Liver (tissue), 9 donors: ENCODE measurements around the gene SEMA4D. TPM values are rescaled to one million over a fixed set of nuclear protein-coding genes. Genes with fewer than 3 reads are reported as not detected.

ENCODE experiments used
- DNase-seq: peaks from one replicate; pipeline ENCODE4 v3.0.0-alpha.2; 2017; ENCODE audit warnings: low spot score
- H3K27ac ChIP-seq, 2 donors: one replicate each; pipeline ENCODE4 v1.7.0; 2013; ENCODE audit warnings: inconsistent platforms in 2 of 2, low read length in 2 of 2, control low read depth in 1 of 2, low read depth in 1 of 2, mild to moderate bottlenecking in 1 of 2
- H3K27me3 ChIP-seq, 4 donors: one replicate each; pipeline versions ENCODE4 v1.6.1 to v1.7.0; 2013; ENCODE audit warnings: low read length in 3 of 4, inconsistent platforms in 1 of 4, mild to moderate bottlenecking in 1 of 4, moderate library complexity in 1 of 4; ENCODE audit not compliant: control insufficient read depth in 4 of 4, insufficient read depth in 4 of 4
- H3K36me3 ChIP-seq, 4 donors: one replicate each; pipeline versions ENCODE4 v1.6.1 to v1.7.0; 2013; ENCODE audit warnings: low read length in 3 of 4, mild to moderate bottlenecking in 3 of 4, low read depth in 1 of 4, moderate library complexity in 1 of 4; ENCODE audit not compliant: control insufficient read depth in 4 of 4, insufficient read depth in 3 of 4
- H3K4me1 ChIP-seq, 4 donors: one replicate each; pipeline versions ENCODE4 v1.6.1 to v1.7.0; 2013; ENCODE audit warnings: low read length in 3 of 4, mild to moderate bottlenecking in 3 of 4, moderate library complexity in 1 of 4; ENCODE audit not compliant: control insufficient read depth in 4 of 4, insufficient read depth in 4 of 4
- H3K4me3 ChIP-seq, 3 donors: one replicate each; pipeline versions ENCODE4 v1.6.1 to v1.7.0; 2013; ENCODE audit warnings: low read length in 3 of 3, control low read depth in 1 of 3, low read depth in 1 of 3, mild to moderate bottlenecking in 1 of 3
- H3K9ac ChIP-seq, 2 donors: one replicate each; pipeline ENCODE4 v1.7.0; 2013; ENCODE audit warnings: low read length in 2 of 2, mild to moderate bottlenecking in 2 of 2, moderate library complexity in 2 of 2, control low read depth in 1 of 2, low read depth in 1 of 2
- H3K9me3 ChIP-seq, 4 donors: one replicate each; pipeline versions ENCODE4 v1.6.1 to v1.7.0; 2013; ENCODE audit warnings: low read length in 3 of 4; ENCODE audit not compliant: control insufficient read depth in 4 of 4
- EGR1 ChIP-seq, 2 donors: IDR thresholded peaks; 2 replicates each; pipeline ENCODE4 v1.6.1; 2016 to 2018; ENCODE audit warnings: antibody characterized with exemption in 2 of 2, low read depth in 2 of 2
- FOXA1 ChIP-seq: IDR thresholded peaks from 2 replicates; pipeline ENCODE4 v1.6.1; 2016; ENCODE audit warnings: antibody characterized with exemption
- FOXA2 ChIP-seq: IDR thresholded peaks from 2 replicates; pipeline ENCODE4 v1.6.1; 2016; ENCODE audit warnings: antibody characterized with exemption
- GABPA ChIP-seq, 2 donors: IDR thresholded peaks in 1 of 2; conservative IDR thresholded peaks in 1 of 2; 2 replicates each; pipeline ENCODE4 v1.6.1; 2016; ENCODE audit warnings: antibody characterized with exemption in 2 of 2, mild to moderate bottlenecking in 1 of 2, moderate library complexity in 1 of 2
- HNF4G ChIP-seq: IDR thresholded peaks from 2 replicates; pipeline ENCODE4 v1.6.1; 2016; ENCODE audit warnings: antibody characterized with exemption
- JUND ChIP-seq, 2 donors: IDR thresholded peaks; 2 replicates each; pipeline ENCODE4 v1.6.1; 2016; ENCODE audit warnings: antibody characterized with exemption in 2 of 2
- RAD21 ChIP-seq, 2 donors: IDR thresholded peaks; 2 replicates each; pipeline ENCODE4 v1.6.1; 2016; ENCODE audit warnings: antibody characterized with exemption in 2 of 2, mild to moderate bottlenecking in 2 of 2
- RXRA ChIP-seq, 2 donors: IDR thresholded peaks; 2 replicates each; pipeline ENCODE4 v1.6.1; 2017 to 2018; ENCODE audit warnings: antibody characterized with exemption in 2 of 2, mild to moderate bottlenecking in 1 of 2
- SP1 ChIP-seq: IDR thresholded peaks from 2 replicates; pipeline ENCODE4 v1.6.1; 2018; ENCODE audit warnings: antibody characterized with exemption, mild to moderate bottlenecking
- YY1 ChIP-seq: IDR thresholded peaks from 2 replicates; pipeline ENCODE4 v1.6.1; 2016; ENCODE audit warnings: antibody characterized with exemption, mild to moderate bottlenecking
- WGBS: extraction: QIAGEN DNeasy Blood & Tissue Kit; methylation state at CpG from one replicate; pipeline ENCODE4 v1.1.7; 2013; 5-methylcytosine and 5-hydroxymethylcytosine counted together
- polyA plus RNA-seq, 2 donors: library from polyadenylated mRNA; stranded (reverse) in 1 of 2; unstranded in 1 of 2; fragments of 200-250 nt in 1 of 2; fragments of >200 nt in 1 of 2; fragmentation: Nextera tagmentation in 1 of 2; extraction: Ambion mirVana in 1 of 2; gene quantifications; one replicate each; pipeline versions ENCODE4 v1.2.1 to v1.2.3, GENCODE V29; 2013 to 2015
- total RNA-seq, 2 donors: library from RNA; depleted of rRNA; stranded (reverse); fragments of >200 nt; gene quantifications; one replicate each; pipeline ENCODE4 v1.2.3, GENCODE V29; 2014
- TF ChIP-seq, protein P1 (sequence below): fragments of 150-350 bp; IDR thresholded peaks from 2 replicates; pipeline ENCODE4 v1.5.1; 2017; ENCODE audit warnings: improper control_type of control experiment, low read depth, low read length; ENCODE audit not compliant: missing input control
- TF ChIP-seq, protein P2 (sequence below): IDR thresholded peaks from 2 replicates; pipeline ENCODE4 v1.6.1; 2016; ENCODE audit warnings: antibody characterized with exemption, mild to moderate bottlenecking
- TF ChIP-seq, protein P3 (sequence below): IDR thresholded peaks from 2 replicates; pipeline ENCODE4 v1.6.1; 2016; ENCODE audit warnings: antibody characterized with exemption
- TF ChIP-seq, protein P4 (sequence below): IDR thresholded peaks from 2 replicates; pipeline ENCODE4 v1.6.1; 2016; ENCODE audit warnings: antibody characterized with exemption
- TF ChIP-seq, protein P5 (sequence below): IDR thresholded peaks from 2 replicates; pipeline ENCODE4 v1.6.1; 2016; ENCODE audit warnings: antibody characterized with exemption
- donor health status: healthy.
- donor health status: healthy.
- donor health status: healthy.
- donor health status: healthy.
- donor health status: healthy.

The SEMA4D gene
- total and polyA plus RNA-seq, 4 donors = 1.4 to 12.0 (median 4.1) TPM

DNA sequence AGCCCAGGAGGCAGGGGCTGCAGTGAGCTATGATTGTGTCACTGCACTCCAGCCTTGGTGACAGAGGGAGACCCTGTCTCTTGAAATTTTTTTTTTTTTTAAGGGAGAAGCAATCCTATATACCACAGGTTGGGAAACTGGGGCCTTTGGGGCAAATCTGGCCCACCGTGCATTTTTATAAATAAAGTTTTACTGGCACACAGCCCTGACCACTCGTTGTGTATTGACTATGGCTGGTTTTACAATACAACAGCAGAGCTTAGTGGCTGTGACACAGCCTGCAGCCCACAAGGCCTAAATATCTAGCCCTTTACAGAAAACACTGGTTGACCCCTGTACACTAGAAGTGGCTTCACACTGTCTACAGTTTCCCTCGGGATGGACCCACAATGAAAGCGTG, 121.6 kb downstream of the SEMA4D start:
- Histone ChIP-seq H3K36me3 (peaks cover 0 to 3% (median 0%) of the 10 kb centered on the region in 4 donors), H3K9me3 (no peaks in the 10 kb centered on the region), H3K27ac (no peak overlapping the region), H3K4me1 (no peaks in the 10 kb centered on the region), H3K4me3 (no peak overlapping the region), H3K9ac (no peak overlapping the region), H3K27me3 (no peaks in the 10 kb centered on the region)
- WGBS = 89% methylated on average over 4 of the region's 4 CpGs
- TF ChIP-seq, protein P1, sequence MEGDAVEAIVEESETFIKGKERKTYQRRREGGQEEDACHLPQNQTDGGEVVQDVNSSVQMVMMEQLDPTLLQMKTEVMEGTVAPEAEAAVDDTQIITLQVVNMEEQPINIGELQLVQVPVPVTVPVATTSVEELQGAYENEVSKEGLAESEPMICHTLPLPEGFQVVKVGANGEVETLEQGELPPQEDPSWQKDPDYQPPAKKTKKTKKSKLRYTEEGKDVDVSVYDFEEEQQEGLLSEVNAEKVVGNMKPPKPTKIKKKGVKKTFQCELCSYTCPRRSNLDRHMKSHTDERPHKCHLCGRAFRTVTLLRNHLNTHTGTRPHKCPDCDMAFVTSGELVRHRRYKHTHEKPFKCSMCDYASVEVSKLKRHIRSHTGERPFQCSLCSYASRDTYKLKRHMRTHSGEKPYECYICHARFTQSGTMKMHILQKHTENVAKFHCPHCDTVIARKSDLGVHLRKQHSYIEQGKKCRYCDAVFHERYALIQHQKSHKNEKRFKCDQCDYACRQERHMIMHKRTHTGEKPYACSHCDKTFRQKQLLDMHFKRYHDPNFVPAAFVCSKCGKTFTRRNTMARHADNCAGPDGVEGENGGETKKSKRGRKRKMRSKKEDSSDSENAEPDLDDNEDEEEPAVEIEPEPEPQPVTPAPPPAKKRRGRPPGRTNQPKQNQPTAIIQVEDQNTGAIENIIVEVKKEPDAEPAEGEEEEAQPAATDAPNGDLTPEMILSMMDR = no peak
- no peak for TF ChIP-seq EGR1 (IDR thresholded peaks at IDR 0.05; ENCODE audit: low read depth in 2 of 2)
- TF ChIP-seq, protein P2, sequence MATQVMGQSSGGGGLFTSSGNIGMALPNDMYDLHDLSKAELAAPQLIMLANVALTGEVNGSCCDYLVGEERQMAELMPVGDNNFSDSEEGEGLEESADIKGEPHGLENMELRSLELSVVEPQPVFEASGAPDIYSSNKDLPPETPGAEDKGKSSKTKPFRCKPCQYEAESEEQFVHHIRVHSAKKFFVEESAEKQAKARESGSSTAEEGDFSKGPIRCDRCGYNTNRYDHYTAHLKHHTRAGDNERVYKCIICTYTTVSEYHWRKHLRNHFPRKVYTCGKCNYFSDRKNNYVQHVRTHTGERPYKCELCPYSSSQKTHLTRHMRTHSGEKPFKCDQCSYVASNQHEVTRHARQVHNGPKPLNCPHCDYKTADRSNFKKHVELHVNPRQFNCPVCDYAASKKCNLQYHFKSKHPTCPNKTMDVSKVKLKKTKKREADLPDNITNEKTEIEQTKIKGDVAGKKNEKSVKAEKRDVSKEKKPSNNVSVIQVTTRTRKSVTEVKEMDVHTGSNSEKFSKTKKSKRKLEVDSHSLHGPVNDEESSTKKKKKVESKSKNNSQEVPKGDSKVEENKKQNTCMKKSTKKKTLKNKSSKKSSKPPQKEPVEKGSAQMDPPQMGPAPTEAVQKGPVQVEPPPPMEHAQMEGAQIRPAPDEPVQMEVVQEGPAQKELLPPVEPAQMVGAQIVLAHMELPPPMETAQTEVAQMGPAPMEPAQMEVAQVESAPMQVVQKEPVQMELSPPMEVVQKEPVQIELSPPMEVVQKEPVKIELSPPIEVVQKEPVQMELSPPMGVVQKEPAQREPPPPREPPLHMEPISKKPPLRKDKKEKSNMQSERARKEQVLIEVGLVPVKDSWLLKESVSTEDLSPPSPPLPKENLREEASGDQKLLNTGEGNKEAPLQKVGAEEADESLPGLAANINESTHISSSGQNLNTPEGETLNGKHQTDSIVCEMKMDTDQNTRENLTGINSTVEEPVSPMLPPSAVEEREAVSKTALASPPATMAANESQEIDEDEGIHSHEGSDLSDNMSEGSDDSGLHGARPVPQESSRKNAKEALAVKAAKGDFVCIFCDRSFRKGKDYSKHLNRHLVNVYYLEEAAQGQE = no peak
- no peak for TF ChIP-seq RAD21 (IDR thresholded peaks at IDR 0.05)
- TF ChIP-seq FOXA2 = no peak
- TF ChIP-seq FOXA1 = no peak
- TF ChIP-seq JUND (IDR thresholded peaks at IDR 0.05) = no peak
- no peak for TF ChIP-seq GABPA (IDR thresholded peaks at IDR 0.05 in 1 of 2, conservative IDR thresholded peaks at IDR 0.05 in 1 of 2)
- DNase-seq = no peak

DNA sequence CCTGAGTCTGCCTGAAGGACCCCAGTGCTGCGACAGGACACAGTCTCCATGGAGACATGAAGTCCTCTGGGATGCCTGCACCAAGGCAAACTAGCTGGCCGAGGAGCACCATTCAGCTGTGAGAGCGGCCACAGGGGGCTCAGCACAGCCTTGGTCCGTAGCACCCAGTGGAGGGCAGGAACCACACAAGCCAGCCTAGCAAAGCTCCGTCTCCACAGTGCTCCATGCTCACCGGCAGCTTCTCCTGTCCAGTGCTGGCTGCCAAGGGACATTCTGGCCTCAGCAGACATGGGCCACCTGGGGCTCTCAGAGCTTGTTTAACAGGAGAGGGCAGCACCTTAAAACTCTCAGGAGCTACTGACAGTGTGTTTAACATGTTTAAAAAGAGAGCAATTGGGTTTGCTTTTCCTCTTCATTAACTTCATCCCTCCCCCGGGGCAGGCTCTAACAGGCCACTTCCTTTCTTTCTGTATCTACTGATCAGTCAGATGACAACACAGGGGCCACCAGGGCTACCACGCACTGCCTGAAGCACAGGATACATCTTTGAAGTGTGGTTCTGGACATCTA, 122.6 kb downstream of the SEMA4D start:
- Histone ChIP-seq H3K27me3 (no peaks in the 10 kb centered on the region), H3K4me1 (no peaks in the 10 kb centered on the region), H3K36me3 (peaks cover 0 to 3% (median 0%) of the 10 kb centered on the region in 4 donors), H3K27ac (no peak overlapping the region), H3K4me3 (no peak overlapping the region), H3K9ac (no peak overlapping the region), H3K9me3 (no peaks in the 10 kb centered on the region)
- WGBS = 75% methylated on average over 8 of the region's 8 CpGs
- TF ChIP-seq, protein P2 = no peak
- TF ChIP-seq FOXA2 (no peak), EGR1 (IDR thresholded peaks at IDR 0.05; ENCODE audit: low read depth in 2 of 2) (no peak), HNF4G (no peak), RAD21 (IDR thresholded peaks at IDR 0.05) (no peak), RXRA (IDR thresholded peaks at IDR 0.05) (no peak), SP1 (no peak), JUND (IDR thresholded peaks at IDR 0.05) (no peak), YY1 (no peak)
- TF ChIP-seq, protein P1 = no peak
- TF ChIP-seq, protein P3, sequence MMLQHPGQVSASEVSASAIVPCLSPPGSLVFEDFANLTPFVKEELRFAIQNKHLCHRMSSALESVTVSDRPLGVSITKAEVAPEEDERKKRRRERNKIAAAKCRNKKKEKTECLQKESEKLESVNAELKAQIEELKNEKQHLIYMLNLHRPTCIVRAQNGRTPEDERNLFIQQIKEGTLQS = no peak
- TF ChIP-seq, protein P4, sequence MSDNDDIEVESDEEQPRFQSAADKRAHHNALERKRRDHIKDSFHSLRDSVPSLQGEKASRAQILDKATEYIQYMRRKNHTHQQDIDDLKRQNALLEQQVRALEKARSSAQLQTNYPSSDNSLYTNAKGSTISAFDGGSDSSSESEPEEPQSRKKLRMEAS = no peak
- TF ChIP-seq, protein P5, sequence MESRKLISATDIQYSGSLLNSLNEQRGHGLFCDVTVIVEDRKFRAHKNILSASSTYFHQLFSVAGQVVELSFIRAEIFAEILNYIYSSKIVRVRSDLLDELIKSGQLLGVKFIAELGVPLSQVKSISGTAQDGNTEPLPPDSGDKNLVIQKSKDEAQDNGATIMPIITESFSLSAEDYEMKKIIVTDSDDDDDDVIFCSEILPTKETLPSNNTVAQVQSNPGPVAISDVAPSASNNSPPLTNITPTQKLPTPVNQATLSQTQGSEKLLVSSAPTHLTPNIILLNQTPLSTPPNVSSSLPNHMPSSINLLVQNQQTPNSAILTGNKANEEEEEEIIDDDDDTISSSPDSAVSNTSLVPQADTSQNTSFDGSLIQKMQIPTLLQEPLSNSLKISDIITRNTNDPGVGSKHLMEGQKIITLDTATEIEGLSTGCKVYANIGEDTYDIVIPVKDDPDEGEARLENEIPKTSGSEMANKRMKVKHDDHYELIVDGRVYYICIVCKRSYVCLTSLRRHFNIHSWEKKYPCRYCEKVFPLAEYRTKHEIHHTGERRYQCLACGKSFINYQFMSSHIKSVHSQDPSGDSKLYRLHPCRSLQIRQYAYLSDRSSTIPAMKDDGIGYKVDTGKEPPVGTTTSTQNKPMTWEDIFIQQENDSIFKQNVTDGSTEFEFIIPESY = no peak
- no peak for DNase-seq
